GM10266 (cell line): ENCODE measurements around the gene KPTN.

Experiments
- DNase-seq: peaks from one replicate; pipeline ENCODE4 v3.0.0; 2012; ENCODE audit errors: extremely low spot score
- TF ChIP-seq, protein P1 (sequence below): IDR thresholded peaks from 2 replicates; pipeline ENCODE4 v1.5.1; 2012; ENCODE audit warnings: mild to moderate bottlenecking, low read depth; ENCODE audit not compliant: control insufficient read depth, insufficient read depth; ENCODE audit errors: missing control alignments

Gene KPTN

DNA sequence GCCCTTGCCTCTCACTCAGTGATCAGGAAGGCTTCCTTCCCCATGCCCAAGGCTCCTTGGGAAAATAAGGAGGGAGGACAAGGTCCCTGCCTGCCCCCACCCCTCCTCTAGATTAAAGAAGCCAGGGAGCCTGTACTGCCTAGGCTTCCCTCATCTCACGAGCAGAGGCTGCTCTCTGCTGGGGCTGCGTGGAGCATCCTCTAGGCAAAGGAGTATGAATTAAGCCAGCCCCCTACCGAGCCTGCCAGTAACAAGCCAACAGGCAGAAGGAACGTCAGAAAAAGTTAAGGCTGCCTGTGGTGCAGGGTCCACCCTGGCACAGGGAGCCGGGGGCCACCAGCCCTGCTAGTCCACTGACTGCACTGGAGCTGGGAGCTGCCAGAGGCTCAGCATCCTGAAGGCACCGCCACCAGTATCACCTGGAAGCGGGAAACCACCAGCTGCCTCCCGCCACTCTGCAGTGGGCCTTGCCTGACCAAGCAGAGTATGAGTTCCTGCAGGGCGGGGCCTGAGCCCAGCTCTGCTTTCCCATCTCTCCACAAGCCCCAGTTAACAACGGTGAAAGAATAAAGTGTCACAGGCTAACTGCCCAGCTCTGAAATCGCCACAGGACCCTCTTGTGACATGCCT is 24.0 kb upstream of the KPTN start:
- no peak for DNase-seq

DNA sequence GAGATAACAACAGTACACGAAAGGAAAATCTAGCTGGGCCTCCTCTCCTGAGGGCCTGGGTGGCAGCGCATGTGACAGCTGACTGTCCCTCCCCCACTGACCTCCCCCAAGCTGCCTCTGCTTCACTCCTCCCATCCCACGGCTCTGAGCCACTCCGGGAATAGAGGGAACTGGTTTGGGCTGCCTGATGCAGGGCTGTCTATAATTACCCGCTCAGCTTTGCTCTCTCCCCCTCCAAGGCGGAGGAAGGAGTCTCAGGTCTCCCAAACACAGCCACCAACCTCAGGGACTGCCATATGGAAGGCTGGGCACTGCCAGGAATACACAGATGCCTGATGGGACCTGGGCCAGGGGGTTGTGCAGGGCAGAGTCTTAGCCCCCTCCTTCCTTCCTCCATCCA is 23.0 kb upstream of the KPTN start:
- TF ChIP-seq, protein P1, sequence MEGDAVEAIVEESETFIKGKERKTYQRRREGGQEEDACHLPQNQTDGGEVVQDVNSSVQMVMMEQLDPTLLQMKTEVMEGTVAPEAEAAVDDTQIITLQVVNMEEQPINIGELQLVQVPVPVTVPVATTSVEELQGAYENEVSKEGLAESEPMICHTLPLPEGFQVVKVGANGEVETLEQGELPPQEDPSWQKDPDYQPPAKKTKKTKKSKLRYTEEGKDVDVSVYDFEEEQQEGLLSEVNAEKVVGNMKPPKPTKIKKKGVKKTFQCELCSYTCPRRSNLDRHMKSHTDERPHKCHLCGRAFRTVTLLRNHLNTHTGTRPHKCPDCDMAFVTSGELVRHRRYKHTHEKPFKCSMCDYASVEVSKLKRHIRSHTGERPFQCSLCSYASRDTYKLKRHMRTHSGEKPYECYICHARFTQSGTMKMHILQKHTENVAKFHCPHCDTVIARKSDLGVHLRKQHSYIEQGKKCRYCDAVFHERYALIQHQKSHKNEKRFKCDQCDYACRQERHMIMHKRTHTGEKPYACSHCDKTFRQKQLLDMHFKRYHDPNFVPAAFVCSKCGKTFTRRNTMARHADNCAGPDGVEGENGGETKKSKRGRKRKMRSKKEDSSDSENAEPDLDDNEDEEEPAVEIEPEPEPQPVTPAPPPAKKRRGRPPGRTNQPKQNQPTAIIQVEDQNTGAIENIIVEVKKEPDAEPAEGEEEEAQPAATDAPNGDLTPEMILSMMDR = no peak
- DNase-seq = no peak

More for the DNA sequence above, 24.0 kb upstream of the KPTN start:
- TF ChIP-seq, protein P1 = no peak

- TF ChIP-seq, protein P1 = no peak
- no peak for DNase-seq
These were observed 22.4 kb upstream of the KPTN start for GRCh38 chr19:47506459-47506858.

DNA sequence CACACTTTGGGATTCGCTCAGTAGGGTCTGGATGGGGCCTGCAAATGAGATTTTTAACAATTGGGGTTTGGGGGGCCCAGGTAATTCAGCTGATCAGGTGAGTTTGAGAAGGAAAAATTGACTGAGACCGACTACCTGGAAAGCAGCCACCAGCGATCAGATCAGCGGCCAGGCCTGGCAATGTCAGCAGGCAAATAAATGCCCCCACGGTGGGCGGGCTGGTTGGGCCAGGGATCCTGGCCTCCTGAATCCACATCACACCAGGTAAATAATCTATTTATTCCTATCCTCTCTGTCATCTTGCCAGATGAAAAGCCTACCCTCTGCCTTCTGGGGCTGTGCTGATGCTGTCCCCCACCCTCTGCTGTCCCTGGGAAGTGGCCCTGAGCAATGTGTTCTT is 21.5 kb upstream of the KPTN start:
- no peak for DNase-seq
- TF ChIP-seq, protein P1 = no peak

GRCh38 chr19:47503826-47504150 is 19.8 kb upstream of the KPTN start:
- DNase-seq = no peak
- TF ChIP-seq, protein P1 = no peak

- TF ChIP-seq, protein P1 = no peak
- no peak for DNase-seq
These were observed 19.3 kb upstream of the KPTN start for GRCh38 chr19:47503130-47503825.

DNA sequence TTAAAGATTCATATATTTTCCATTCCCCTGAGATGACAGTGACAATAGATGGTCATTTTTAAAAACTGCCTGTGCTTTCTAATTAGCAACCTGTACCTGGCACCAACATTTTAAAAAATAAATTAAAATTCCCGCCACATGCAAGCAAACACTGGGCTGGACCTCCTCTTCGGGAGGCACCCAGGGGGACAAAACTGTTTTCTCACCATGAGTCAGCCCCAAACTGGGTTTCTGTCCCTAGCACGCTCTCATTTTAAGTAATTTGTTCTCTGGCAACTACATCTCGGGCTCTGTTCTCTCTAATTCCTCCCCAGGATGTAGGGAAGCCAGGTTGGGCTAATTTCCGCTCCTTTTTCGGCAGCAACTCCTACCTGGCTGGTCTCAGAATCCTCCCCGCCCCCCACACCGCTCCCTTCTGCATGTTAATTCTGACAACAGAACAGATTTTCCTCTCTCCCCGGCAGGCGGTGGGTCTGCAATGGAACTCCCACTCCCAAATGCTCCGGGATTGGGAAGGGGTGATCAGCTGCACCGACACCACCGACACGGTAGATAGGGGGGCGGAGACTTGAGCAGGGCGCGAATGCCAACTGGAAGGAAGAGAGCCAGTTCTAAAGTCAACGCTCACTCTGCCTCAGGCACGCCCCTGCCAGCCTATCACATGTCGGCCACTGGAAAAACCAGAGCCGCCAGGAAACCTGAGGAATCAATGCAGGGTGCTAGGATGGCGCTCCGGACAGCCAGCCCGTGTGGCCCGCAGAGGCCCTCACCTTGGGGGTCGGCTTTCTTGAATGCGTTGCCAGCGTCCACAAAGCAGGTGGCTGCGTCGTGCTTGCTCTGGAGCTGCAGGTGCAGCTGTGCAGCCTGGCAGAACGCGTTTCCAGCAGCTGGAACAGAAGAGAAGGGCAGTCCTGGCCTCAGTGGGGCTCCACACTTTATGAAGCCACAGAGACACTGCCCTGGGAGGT is 16.1 kb upstream of the KPTN start:
- TF ChIP-seq, protein P1 = no peak
- DNase-seq = no peak
